HG03460 (cell line): ENCODE measurements around the gene CD58.

ENCODE experiments used
- ATAC-seq: cut with Tn5 transposase; IDR thresholded peaks from one replicate; pipeline ENCODE4 v1.9.1; 2021; ENCODE audit not compliant: unreplicated experiment

CD58 gene

DNA sequence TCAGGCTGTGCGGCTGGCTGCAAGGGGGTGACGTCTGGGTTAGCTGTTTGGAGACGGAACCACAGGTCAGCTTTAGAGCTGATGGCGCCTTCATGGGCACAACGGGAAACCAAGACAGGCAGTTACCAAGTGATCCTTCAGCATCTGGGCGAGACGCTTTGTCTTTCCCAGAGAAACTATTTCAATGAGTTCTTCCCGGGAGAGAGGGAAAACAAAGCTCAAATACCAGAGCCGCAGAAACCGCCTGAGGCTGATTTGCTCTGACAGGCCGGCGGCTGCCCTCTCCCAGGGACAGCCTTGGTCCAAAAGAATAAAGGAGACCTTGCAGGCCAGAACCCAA is 76.5 kb downstream of the CD58 start:
- ATAC-seq = no peak

DNA sequence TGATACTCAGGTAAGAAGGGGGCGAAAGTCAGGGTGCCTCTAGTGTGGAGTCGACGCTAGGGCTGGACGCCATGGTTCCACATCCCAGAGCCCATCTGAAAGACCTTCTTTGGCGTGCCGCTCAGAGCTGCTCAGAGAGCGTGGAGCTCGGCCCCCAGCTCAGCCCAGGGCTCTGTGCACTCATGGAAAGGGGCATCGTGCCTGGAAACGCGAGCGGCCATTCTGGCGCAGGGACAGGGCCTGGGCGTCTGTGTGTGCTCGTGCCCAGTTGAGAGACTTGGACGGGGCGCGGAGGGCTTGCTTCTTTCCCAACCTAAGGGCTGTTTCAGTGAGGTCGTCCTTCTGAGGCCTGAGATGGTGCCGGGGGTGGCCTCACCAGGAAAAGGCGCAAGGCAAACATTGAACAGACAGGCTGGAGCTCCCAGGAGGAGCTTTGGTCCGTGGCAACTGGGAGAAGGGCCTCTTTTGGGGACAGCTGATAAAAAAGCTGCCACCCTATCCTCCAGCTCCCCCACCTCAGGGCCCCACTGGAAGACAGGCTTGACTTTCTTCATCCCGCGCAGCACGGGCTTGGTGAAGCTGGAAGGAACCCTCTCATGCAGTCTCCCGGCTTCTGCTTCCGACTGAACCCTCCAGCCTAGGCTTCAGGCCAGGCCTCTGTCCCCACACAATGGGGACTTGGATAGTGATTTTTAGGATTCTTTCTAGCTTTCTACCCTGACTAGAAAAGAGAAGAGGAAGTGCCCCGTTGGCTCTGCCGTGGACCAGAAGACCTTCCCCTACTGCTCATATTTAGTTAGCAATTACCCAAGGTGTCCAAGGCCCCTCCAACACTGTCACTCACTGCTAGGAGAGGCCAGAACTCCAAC is 77.1 kb downstream of the CD58 start:
- no peak for ATAC-seq

DNA sequence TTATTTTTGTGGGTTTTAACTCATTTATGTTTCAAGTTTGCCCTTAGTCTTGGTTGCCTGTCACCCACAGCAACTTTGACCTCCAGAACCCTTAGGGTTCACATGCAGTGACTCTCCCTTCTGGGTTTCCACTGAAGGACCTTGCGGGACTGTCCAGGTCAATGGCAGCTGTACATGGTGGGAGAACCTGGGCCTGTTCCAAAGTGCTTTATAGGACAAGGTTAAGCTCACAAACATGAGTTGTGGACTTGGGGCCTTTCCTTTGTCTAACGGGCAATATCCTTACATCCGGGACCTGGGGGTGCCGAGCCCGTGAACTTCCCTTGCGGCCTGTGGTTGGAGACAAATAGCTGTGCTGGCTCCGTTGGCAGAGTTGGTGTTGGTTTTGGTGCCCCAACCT is 77.8 kb downstream of the CD58 start:
- ATAC-seq = no peak

DNA sequence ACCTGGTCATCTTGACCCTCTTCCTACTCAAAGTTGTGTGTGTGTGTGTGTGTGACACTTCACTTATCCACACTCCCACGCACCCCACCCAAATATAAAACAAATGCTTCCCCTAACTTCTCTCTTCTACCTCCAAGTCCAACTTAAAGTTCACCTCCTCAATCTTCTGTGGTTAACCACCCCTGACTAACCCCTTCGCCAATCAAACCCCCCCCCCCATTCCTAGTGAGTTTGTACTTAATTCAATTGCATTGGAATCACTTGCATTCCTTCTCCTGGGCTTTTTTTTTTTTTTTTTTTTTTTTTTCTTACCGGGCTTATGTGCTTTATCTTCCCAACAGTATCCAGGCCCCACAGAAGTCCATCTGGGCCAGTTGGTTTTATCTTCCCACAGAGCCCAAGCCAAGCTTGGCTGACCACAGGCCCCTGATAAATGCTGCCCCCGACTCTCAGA is 78.4 kb downstream of the CD58 start:
- no peak for ATAC-seq

DNA sequence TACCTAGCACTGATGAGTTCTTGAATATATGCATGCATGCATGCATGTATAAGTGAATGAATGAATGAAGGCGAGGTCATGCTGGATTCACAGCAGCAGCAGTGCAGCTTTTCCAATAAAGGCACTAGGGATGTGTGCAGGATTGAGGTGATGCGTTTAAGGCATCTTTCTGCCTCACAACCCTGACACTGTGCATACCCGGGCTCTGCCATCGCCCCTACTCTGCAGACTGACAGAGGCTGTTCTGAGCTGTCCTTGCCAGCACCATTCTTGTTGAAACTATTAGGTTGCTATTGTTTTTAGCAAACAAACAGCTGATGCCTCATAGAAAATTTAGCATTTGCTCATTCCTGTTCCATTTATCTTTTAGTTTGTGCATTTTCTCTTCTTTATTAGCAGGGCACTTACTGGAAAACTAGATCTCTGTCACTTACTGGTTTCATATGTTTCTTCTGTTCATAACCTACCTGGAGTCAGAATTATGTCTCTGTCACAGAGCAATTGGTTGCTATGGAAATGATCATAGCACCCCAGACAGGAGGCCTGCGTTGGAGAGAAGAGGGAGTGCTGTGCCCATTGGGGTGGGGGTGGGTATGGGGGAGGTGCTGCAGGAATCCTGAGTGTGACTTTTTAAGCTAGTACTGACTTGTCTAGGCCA is 79.0 kb downstream of the CD58 start:
- ATAC-seq = no peak

DNA sequence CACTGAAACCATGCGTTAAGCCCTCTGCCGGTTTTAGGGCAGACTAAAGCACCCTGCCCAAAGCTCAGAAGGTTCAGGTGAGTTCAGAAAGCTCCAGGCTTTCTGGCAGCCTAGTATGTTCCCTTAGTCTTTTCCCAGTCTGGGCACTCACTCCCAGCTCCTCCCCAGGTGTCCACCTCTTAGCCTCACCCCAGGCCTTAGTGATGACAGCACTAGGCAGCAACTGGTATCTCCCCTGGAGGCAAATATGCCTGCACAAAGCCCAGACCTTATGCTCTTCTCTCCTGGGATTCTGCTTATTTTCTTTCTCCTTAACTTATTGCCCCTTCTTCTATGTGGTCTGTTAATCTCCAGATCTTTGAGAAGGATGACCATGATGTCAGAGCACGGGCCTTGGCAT is 80.2 kb downstream of the CD58 start:
- no peak for ATAC-seq

DNA sequence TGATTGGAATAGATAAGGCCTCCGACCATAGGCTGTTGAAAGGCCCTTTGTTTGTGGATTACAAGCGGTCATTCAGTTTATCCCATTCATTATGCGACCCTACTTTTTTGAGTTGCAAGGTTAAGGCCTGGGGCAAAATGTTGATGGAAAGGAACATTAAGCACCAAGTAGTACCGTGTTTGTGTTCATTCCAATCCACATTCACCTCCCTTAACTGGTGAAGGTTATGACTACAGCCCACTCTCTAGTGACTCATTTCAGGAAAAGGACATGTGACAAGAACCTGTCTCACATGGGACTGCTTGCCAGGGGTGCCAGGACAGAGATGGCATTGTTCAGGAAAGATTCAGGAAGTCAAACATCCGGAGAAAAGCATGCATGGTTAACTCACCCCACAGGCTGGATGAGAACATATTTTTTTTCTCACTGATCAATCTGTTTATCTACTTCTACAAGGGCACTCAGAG is 81.6 kb downstream of the CD58 start:
- no peak for ATAC-seq

DNA sequence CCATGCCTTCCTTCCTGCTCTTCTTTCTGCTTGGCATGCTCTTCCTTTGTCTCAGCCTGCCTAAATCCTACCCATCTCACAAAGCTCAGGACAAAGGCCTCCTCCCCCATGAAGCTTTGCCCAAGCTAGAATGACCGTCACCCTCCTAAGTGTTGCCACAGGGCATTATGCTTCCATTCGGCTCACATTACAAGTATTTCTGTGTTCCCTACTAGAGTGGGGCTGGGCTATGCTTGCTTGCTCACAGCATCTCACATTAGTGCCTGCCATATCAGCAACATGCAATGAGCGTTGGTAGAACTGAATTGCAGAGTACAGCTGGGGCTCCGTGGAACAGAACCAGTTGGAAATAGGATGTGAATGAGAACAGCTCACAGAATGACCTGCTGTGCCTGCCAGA is 82.8 kb downstream of the CD58 start:
- ATAC-seq = no peak

DNA sequence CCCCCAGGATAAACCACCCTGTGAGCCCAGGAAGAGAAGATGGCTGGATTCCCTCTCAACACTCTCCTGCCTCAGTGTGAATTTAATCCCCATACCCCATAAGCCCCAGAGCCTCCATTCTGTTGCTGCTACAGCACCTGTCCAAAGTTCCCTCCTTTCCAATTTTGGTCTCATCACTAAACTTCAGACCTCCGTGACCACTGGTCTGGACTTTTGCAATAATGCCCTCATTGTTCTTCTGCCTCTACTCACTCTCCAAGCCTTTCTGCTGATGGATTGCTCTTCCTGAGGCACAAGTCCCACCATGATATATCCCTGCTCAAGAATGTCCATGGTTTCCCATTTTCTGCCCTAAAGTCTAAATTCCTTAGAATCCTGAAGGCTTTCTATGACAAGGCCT is 83.2 kb downstream of the CD58 start:
- ATAC-seq = no peak

DNA sequence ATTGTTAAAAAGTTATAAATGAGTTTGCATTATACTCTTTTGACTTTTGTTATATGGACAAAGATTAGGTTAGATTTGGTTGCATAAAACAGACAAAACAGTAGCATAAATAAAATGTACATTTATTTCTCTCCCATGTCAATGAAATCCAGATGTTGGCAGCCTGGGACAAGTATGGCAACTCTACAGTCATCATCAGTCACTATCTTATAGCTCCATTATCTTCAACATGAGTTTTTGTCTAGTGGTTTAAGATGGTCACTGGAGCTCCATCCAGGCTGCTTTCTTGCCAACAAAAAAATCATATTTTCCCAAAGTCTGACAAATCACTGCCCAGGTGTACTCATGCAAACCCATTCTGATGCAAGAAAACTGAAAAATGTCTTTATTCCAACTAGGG is 83.8 kb downstream of the CD58 start:
- ATAC-seq = no peak

DNA sequence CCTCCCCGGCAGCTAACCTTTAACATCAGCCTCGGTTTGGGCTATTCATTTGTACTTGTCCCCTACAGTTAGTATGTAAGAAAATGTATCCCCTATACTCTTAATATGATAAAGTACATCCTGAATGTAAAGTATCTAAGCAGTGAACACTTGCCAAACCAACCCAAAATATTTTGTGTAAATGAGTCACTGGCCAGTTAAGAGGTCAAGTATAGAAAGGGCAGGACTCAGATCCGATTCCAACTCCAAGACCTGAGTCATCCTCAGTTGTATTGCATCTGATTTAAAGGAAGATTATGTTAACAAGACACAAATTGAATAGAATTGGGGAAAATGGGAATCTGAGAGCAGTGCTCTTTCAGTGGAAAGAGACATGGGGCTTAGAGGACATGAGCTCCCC is 84.4 kb downstream of the CD58 start:
- ATAC-seq = no peak

DNA sequence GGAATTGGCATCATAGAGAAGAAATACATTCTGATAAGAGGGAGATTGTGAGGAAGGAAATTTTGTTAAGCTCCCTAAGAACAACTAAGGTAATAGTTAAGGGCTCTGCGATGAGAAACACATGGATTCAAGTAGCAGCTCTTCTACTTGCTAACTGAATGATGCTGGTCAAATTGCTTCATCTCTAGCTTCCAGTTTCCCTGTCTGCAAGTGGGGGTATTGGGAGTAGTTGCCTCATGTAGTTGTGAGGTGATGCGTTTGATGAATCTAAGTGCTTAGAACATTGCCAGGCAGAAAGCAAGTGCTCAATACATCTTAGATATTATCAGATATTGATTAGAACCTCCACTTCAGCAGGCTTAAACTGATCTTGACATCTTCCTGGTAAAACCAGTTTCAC is 84.8 kb downstream of the CD58 start:
- no peak for ATAC-seq

DNA sequence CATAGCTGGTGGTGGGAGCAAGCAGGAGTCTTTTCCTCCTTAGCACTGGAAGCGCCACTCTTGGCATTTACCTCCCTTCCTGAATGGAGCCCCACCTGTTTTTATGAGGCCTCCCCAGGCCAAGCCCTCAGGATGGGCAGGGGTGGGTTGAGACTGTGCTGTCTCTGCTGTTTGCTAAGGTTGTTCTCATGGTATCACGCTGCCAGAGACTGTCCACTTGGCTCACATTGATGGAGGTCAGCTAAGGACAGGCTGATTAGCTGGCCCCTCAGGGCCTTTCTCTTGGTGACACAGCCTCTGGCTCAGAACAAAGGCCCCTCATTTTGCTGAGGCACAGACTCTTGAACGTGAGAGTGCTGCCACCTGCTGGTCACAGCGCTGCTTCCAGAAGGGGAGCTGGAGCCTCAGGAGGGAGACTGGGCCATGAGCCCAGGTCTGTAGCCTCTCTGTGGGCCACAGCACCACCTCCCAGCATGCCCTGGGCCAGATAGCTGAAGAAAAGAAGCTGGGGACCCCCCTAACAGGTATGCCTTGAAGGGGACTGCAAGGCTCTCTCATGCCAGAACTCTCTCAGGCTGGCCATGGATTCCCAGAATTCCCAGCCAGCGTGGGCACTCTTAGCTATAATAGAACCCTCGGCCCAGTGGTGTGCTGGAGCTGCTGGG is 85.6 kb downstream of the CD58 start:
- ATAC-seq = peak; percentile 82

DNA sequence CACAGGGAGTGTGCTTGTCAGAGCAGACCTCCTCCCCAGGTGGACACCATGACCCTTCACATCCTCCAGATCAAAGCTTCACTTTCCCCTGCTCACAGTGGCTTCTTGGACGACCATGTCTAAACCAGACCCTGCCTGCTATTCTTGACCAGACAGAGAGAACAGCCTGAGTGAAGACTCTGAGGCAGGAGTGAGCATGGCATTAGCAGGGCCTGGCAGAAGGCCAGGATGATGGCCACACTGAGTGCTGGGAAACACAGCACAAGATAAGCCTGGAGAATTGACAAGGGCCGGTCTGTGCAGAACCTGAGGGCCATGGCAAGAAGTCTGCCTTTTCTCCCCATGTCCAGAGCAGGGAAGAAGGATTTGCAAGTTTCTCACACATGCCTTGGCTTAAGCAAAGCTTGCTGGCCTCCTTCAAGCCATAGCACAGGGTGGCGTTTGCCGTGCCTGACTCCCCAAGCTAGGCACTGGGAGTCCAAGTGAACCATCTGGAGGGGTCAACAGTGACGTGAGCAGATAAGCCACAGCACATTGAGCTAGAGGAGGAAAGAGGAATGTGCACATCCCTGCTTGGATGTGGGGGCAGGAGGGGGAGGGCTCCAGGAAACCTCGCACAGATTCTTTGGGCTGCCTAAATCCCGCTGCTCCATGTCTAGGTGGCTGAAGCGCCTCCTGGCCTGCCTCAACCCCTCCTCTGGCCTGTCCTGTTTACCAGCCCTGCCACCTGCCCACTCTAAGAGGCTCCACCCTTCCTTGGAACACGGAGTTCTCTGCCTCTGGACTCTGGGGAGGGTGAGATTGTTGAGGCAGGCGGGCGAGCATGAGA is 87.1 kb downstream of the CD58 start:
- no peak for ATAC-seq

DNA sequence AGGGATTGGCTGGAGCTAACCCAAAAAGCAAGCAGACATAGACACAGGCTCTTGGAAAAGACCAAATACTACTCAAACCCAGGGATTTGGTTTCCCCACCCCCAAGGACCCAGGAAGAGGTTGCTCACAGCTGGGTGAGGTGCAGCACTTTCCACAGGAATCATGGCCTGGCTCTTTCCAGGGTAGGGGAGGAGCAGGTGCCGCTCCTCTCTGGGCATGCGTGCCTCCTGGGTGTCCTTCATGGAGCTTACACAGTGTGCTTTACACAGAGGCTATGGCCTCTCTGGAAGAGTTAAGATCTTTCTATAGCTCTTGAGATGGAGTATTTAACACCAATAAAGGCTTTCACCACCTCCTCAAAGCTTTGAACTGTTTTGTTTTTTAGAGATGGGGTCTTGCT is 88.3 kb downstream of the CD58 start:
- ATAC-seq = no peak

DNA sequence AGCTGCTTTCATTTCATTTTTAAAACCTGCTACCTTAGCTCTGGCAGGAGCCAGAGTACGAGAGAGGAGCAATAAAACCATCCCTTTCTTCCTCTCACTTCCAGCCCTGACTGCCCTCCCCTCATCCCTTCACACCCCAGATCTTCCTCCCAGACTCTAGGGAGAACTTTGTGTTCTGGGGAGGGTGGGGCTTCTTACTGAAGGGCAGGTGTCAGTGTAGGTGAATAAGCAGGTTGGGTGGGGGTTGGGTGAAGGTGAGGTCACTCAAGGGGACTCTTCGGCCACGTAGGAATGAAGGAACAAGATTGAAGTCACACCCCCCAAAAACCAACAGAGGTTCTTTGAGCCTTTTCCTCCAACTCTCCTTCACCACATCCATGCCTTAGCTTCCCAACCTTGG is 88.9 kb downstream of the CD58 start:
- no peak for ATAC-seq

DNA sequence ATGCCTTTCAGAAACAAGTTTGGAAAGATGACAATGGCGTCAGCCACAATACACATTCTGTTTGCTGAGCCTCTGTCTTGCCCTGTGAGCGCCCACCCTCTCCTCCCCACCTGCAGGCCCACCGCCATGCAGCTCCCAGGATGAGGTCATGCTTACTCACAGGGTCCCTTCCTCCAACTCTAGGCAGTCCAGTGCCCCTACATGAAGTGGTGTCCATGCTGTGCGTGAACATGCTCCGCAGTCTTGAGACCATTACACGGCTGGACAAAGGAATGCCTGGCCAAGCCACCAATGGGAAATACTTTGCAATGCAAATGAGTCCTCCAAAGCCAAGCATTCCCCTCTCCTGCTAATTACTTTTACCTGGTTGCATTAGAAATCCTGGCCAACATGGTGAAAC is 92.2 kb downstream of the CD58 start:
- ATAC-seq = no peak

DNA sequence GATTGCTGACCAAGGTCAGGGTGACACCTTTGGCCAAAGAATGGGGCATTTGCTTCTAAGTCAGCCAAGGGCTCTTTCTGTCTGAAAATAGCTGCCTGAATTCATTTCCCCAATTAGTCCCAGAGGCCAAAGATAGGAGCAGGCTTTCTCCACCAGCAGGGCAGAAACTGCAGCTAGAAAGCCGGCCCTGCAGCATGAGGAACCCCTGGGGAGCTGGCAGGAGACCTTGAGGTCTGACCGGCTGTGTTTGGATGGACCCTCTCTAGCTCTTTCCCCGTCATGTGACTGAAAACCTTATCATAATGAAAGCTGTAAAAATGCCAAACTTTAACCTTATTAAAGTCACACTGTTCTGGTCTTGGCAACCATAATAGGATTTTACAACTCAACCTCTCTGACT is 93.4 kb downstream of the CD58 start:
- no peak for ATAC-seq

DNA sequence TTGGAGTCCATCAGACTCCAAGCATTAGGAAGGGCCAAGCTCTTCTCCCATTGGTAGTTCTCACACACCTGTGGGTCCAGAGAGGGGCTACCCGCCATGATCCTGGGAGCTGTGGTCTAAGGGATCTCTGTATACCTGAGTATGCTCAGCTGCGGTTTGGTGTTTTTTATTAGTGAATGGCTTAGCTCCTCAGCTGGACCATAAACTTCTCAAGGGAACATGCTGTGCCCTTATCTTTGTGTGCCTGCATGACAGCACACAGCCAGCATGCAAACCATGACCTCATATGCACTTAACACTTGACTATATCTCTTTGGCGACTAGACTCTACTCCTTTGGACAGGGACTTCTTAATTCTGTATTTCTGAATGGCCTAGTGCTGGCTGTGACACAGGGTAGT is 94.5 kb downstream of the CD58 start:
- no peak for ATAC-seq

DNA sequence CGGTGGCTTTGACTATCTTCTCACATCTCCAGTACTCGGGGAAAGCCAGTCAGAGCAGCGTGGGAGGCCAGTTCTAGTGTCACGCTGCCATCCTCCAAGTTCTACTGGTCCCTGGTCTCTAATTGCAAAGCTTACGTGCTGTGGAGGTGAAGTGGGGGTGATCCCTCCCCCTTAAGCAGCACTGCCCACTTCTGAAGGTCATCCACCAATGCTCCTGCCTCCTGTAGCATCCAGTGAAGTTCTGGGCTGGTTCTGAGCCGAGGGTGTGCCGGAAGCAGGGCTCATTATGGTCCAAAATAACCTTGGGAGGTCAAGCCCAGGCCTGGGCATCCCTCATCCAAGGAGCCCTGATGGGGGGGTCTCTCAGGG is 95.0 kb downstream of the CD58 start:
- no peak for ATAC-seq
